ENCODE measurements around the gene IFNL1.

- TF ChIP-seq POLR2A (IDR thresholded peaks at IDR 0.05; ENCODE audit: low read length) (no peak), GATA1 (IDR thresholded peaks at IDR 0.05; ENCODE audit: low read depth, low read length) (no peak)
These were observed 40.3 kb downstream of the IFNL1 start for GRCh38 chr19:39336483-39336882.
